ENCODE data around the gene ABLIM1. TPM values are rescaled to one million over a fixed set of nuclear protein-coding genes. Genes with fewer than 3 reads are reported as not detected.
"Not testable (repeated sequence)": the region's sequence is repeated elsewhere in the genome, so short reads cannot be mapped to it uniquely, and the experiment has no call there.

ABLIM1 gene
- 10 to 100 TPM; 62.3 to 64.1 TPM for total RNA-seq

DNA sequence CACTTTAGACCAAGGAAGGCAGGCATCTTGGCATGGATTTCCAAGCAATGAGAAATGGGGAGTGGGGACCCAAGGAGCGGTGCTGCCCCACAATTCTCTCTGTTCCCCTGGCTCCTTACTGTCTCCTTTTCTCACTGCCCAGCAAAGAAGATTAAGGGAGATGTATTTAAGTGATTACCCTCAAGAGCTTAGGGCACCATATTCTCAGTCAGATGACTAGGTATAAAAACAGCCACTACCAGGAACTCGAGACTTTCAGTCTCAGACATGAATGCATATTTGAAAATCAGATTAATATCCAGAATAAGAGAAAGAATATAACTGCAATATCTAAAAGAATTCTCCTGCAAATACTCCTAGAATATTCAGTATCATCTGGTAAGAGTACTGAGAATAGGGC, at the start of gene ABLIM1:
Gene ABLIM1 (minus strand): TSS at position 101 of the 400 bp plus-strand sequence. CDS start 75 bp downstream, at position 26.
- Mint-ChIP-seq H3K27me3 (ENCODE audit: low read depth) (peaks cover 11% of the 10 kb centered on the region), H3K4me1 (ENCODE audit: low read depth) (peaks cover 13% of the 10 kb centered on the region), H3K9me3 (ENCODE audit: insufficient read depth) (no peaks in the 10 kb centered on the region), H3K36me3 (ENCODE audit: low read depth) (no peaks in the 10 kb centered on the region), H3K4me3 (no peak within 1 kb of the TSS), H3K27ac (no peak within 1 kb of the TSS)
- DNase-seq (no peak), ATAC-seq (no peak)
- CTCF ChIA-PET: no interaction called here
- POLR2A ChIA-PET: no interaction called here

DNA sequence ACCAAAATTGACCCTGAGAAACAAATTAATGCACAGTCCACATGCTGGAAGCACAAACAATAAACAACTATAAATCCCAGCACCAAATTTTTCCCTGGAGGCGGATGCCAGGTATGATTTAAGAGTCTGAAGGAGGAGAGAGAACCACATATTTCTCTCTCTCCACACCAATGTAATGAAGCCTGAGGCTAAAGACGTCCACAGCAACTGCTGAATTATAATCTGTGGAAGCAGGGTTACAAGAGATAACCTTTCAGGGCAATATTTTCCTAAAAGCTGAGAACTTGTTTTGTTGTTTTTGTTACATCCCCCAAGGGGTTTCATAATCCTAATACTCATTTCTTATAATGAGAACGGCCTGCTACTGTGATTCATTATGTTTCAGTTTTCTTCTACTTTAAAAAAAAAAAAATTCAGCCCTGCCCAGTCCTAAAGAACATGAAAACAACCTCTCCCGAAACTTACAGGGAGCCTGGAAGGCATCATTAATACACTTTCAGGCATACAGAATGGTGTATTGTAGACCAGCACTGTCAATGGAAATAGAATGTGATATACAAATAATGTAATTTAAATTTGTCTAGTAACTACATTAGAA, 48.5 kb upstream of the ABLIM1 start:
- no peak overlapping the region for H3K27ac Mint-ChIP-seq
- ATAC-seq (no peak), DNase-seq (no peak)
- no peaks in the 10 kb centered on the region for H3K4me1 Mint-ChIP-seq (ENCODE audit: low read depth)
- H3K4me3 Mint-ChIP-seq: no peak overlapping the region
- H3K36me3 Mint-ChIP-seq (ENCODE audit: low read depth): no peaks in the 10 kb centered on the region
- ChIA-PET CTCF (no interaction called here), POLR2A (no interaction called here)
- H3K27me3 Mint-ChIP-seq (ENCODE audit: low read depth): peaks cover 18% of the 10 kb centered on the region
- H3K9me3 Mint-ChIP-seq (ENCODE audit: insufficient read depth): no peaks in the 10 kb centered on the region

DNA sequence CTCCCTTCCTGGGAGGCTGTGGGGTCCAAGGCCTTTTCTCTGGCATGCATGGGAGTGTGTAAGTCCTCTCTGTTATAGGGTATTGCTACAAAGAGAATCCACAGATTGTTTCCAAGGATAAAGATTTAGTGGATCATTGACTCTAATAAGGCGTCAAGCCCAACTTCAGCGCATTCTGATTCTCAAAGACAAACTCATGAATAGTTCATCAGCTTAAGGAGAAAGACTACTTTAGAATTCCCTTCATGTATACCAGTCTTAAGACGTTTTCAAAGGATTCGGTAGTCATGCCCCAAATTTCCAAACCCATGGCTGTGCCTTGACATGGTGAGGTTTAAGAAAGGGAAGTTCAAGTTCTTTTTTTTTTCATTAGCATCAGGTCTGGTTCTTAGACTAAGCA, 46.6 kb upstream of the ABLIM1 start:
- ATAC-seq: no peak
- Mint-ChIP-seq H3K27me3 (ENCODE audit: low read depth) (peaks cover 18% of the 10 kb centered on the region), H3K4me3 (no peak overlapping the region), H3K9me3 (ENCODE audit: insufficient read depth) (no peaks in the 10 kb centered on the region), H3K4me1 (ENCODE audit: low read depth) (no peaks in the 10 kb centered on the region), H3K27ac (no peak overlapping the region), H3K36me3 (ENCODE audit: low read depth) (no peaks in the 10 kb centered on the region)
- ChIA-PET CTCF (interaction anchor here (0.7 to 2.4 kb wide), 8 partner anchors 10 to 401 kb away, joined by 3 to 16 read pairs (median 8); partner anchors contain the start of gene FHIP2A), POLR2A (no interaction called here)
- no peak for DNase-seq

DNA sequence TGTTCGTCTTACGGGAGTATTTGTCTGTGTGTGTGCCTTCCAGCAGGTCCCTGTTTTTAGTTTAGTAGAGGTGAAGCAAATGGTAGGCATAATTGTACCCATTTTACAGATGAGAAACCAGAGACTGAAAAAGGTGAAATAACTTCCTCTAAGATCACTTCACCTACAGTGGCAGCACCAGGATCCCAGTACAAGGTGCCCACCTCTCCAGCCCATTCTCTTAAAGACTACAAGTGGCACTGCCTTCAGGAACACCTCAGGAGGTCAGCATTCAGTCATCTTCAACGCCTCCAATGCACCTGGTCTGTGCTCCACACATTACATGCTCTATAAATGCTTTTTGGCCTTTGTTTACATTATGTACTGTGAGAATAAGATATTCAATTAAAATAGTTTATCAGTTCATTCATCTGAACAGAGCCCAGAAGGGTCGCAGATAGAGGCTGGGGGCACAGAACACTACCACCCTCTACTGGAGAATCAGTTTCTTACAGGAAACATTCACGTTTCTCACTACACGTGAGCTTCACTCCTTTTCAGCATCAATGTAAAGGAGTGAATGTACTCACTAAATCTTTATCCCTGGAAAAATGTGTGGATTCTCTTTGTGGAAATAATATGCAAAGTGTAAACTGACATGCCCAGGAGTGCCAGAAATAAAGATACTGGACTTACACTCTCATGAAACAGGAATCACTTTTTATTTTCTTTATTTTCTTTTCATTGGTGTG, 45.5 kb upstream of the ABLIM1 start:
- ATAC-seq (peak; percentile 36), DNase-seq (peak; percentile 30)
- H3K9me3 Mint-ChIP-seq (ENCODE audit: insufficient read depth): no peaks in the 10 kb centered on the region
- no peaks in the 10 kb centered on the region for H3K36me3 Mint-ChIP-seq (ENCODE audit: low read depth)
- H3K4me1 Mint-ChIP-seq (ENCODE audit: low read depth): no peaks in the 10 kb centered on the region
- H3K27me3 Mint-ChIP-seq (ENCODE audit: low read depth): peaks cover 23% of the 10 kb centered on the region
- H3K27ac Mint-ChIP-seq: no peak overlapping the region
- no peak overlapping the region for H3K4me3 Mint-ChIP-seq
- POLR2A ChIA-PET: no interaction called here
- CTCF ChIA-PET: interaction anchor here (0.6 to 2.4 kb wide), 23 partner anchors 9 to 400 kb away, joined by 3 to 16 read pairs (median 4); partner anchors contain the start of gene FHIP2A

DNA sequence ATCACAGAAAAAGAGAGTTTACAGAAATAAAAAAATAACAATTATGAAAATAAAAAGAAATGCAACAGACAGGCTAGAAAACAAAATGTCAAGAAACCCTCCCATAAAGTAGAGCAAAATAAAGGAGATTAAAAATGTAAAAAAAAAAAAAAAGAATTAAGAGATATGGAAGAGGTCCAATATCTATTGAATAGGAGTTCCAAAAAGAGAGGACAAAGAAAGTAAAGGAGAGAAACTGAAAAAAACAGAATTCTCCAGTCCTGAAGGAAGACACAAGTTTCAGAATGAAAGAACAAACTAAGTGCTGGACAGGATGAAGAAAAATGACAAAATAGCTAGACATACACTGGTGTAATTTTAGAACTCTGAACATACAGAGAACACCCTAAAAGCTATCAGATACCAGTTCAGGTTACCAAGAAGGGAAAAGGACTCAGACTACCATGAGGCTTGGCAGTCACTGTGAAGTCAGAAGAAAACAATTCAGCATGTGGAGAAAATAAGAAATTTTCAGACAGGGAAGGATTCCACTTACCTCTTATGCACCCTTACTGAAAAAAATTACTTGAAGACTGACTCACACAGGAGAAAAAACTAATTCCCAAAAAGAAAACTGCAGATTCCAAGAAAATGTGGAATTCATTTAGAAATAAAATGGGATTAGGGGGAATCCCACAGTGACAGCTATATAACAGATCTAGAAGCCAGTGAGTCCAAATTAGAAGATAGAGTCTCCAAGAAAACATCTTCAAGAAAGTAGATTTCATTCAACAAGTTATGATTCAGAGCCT, 40.4 kb upstream of the ABLIM1 start:
- Mint-ChIP-seq H3K4me1 (ENCODE audit: low read depth) (peaks cover 12% of the 10 kb centered on the region), H3K27ac (no peak overlapping the region), H3K9me3 (ENCODE audit: insufficient read depth) (no peaks in the 10 kb centered on the region), H3K4me3 (no peak overlapping the region), H3K36me3 (ENCODE audit: low read depth) (no peaks in the 10 kb centered on the region), H3K27me3 (ENCODE audit: low read depth) (peaks cover 21% of the 10 kb centered on the region)
- no peak for ATAC-seq
- ChIA-PET CTCF (interaction anchor here (0.7 to 1.4 kb wide), 4 partner anchors 146 to 395 kb away, joined by 3 read pairs; no protein-coding TSS in a partner anchor), POLR2A (interaction anchor here (0.7 kb wide), 1 partner anchor 26 kb away, joined by 3 read pairs; no protein-coding TSS in a partner anchor)
- DNase-seq: no peak

DNA sequence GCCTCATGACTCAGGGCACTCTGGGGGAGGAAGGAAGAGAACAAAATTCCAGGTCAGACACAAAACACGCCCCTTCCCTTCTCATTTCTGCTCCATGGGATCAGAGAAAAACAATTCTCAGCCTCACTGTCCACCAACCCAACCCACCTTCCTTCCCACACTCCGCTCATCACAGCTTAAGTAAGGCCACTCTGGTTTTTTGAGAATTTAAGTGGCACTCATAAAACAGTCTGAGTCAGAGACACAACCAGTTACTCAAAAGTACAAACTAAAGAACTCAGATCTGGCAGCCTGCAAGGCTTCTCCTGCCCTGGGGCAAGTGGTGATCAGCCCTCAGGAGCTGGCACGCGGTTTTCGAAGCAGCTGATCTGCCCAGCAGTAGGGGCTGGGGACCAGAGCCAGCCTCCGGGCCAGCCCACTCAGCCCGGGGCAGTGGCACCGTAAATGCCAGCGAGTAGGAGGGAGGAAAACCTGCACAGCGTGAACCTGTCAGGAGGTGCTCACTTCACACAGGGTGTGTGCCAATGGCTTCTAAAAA, 39.1 kb upstream of the ABLIM1 start:
- no peaks in the 10 kb centered on the region for H3K9me3 Mint-ChIP-seq (ENCODE audit: insufficient read depth)
- no peak overlapping the region for H3K27ac Mint-ChIP-seq
- ChIA-PET CTCF (interaction anchor here (1.4 kb wide), 2 partner anchors 150 to 393 kb away, joined by 3 read pairs; no protein-coding TSS in a partner anchor), POLR2A (no interaction called here)
- H3K4me3 Mint-ChIP-seq: no peak overlapping the region
- H3K27me3 Mint-ChIP-seq (ENCODE audit: low read depth): peaks cover 21% of the 10 kb centered on the region
- no peak for ATAC-seq
- no peaks in the 10 kb centered on the region for H3K36me3 Mint-ChIP-seq (ENCODE audit: low read depth)
- no peak for DNase-seq
- H3K4me1 Mint-ChIP-seq (ENCODE audit: low read depth): peaks cover 12% of the 10 kb centered on the region

DNA sequence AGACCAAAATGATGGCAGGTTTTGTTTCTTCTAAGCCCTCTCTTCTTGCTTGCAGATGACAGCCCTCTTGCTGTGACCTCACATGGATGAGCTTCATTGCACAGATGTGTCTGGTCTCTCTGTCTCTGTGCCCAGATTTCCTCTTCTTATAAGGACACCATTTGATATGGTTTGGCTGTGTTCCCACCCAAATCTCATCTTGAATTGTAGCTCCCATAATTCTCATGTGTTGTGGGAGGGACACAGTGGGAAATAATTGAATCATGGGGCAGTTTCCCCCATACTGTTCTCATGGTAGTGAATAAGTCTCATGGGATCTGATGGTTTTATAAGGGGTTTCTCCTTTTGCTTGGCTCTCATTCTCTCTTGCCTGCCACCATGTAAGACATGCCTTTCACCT, 38.2 kb upstream of the ABLIM1 start:
- Mint-ChIP-seq H3K4me1 (ENCODE audit: low read depth) (peaks cover 12% of the 10 kb centered on the region), H3K27me3 (ENCODE audit: low read depth) (peaks cover 29% of the 10 kb centered on the region)
- H3K9me3 Mint-ChIP-seq (ENCODE audit: insufficient read depth); DNase-seq; POLR2A ChIA-PET; H3K27ac Mint-ChIP-seq; ATAC-seq; H3K4me3 Mint-ChIP-seq; H3K36me3 Mint-ChIP-seq (ENCODE audit: low read depth): not testable (repeated sequence)
- CTCF ChIA-PET: interaction anchor here (0.8 to 1.2 kb wide), 2 partner anchors 208 to 393 kb away, joined by 3 read pairs; no protein-coding TSS in a partner anchor

DNA sequence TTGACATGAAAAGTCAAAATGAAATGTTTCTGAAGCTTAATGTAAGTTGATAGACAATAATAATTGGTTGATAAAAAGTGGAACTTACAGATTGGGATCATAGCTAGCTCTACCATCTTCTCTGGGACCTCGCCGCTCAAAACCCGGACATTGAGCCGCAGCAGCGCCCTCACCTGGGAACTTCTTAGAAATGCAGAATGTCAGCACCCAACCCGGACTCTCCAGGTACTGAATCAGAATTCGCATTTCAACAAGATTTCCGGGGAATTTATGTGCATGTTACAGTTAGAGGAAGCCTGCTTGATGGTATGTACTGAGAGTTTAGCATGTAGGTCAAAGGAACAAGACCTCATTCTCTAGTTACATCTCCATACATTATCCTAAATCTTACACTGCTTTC, 36.7 kb upstream of the ABLIM1 start:
- Mint-ChIP-seq H3K4me1 (ENCODE audit: low read depth) (peaks cover 12% of the 10 kb centered on the region), H3K9me3 (ENCODE audit: insufficient read depth) (no peaks in the 10 kb centered on the region), H3K27ac (no peak overlapping the region), H3K27me3 (ENCODE audit: low read depth) (peaks cover 25% of the 10 kb centered on the region), H3K36me3 (ENCODE audit: low read depth) (no peaks in the 10 kb centered on the region), H3K4me3 (no peak overlapping the region)
- DNase-seq (peak; percentile 27), ATAC-seq (no peak)
- ChIA-PET POLR2A (no interaction called here), CTCF (interaction anchor here (0.7 to 2.6 kb wide), 15 partner anchors 9 to 391 kb away, joined by 3 to 16 read pairs (median 4); no protein-coding TSS in a partner anchor)

DNA sequence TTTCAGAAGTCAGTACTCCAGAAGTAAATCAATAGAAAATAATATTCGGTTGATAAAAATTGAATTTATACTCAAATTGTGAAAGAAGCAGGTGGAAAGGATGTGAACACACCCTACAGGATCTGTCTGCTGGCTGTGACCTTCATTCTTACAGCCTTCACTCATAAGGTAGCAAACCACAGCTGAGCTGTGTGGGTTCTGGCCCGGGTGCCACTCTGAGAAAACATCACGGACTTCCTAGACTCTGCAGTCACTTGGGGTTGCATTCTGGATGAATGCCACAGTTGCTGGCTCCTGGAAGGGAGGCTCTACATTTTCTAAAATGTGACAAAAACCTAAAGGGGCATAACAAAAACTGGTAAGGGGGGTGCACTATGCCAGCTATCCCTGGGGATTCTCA, 36.0 kb upstream of the ABLIM1 start:
- POLR2A ChIA-PET: no interaction called here
- H3K4me3 Mint-ChIP-seq: no peak overlapping the region
- H3K9me3 Mint-ChIP-seq (ENCODE audit: insufficient read depth): no peaks in the 10 kb centered on the region

DNA sequence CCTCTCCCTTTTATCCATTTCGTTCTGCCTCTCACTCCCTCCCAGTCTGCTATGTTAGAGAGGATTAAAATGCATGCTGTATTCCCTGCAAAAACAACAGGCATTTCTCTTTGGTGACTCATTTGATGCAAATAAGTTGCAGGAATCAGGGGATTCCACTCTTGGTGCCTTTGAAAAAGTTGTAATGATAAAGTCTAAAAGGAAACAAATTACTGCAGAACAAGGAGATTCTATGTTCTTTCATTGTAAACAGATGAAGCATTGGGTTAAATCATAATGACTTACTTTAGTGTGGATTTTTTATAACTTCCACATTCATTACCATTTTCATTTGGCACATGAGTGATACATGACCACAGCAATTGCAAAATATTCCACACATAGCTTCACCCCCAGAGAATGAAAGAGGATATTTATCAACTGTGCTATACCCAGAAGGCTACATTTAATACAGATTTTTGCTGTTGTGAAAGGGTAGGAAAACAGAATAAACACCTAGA, 33.4 kb upstream of the ABLIM1 start:
- Mint-ChIP-seq H3K4me3 (no peak overlapping the region), H3K36me3 (ENCODE audit: low read depth) (no peaks in the 10 kb centered on the region), H3K27me3 (ENCODE audit: low read depth) (peaks cover 14% of the 10 kb centered on the region), H3K27ac (no peak overlapping the region), H3K4me1 (ENCODE audit: low read depth) (peaks cover 12% of the 10 kb centered on the region), H3K9me3 (ENCODE audit: insufficient read depth) (no peaks in the 10 kb centered on the region)
- ChIA-PET POLR2A (interaction anchor here (1.2 kb wide), 1 partner anchor 11 kb away, joined by 3 read pairs; no protein-coding TSS in a partner anchor), CTCF (interaction anchor here (1.2 kb wide), 1 partner anchor 12 kb away, joined by 4 read pairs; no protein-coding TSS in a partner anchor)
- no peak for DNase-seq
- no peak for ATAC-seq

More for the DNA sequence above, 36.0 kb upstream of the ABLIM1 start:
- peaks cover 12% of the 10 kb centered on the region for H3K4me1 Mint-ChIP-seq (ENCODE audit: low read depth)
- peak overlapping the region; percentile 55 for H3K27ac Mint-ChIP-seq
- no peaks in the 10 kb centered on the region for H3K36me3 Mint-ChIP-seq (ENCODE audit: low read depth)
- CTCF ChIA-PET: interaction anchor here (0.9 to 2.6 kb wide), 15 partner anchors 9 to 390 kb away, joined by 3 to 16 read pairs (median 4); no protein-coding TSS in a partner anchor
- H3K27me3 Mint-ChIP-seq (ENCODE audit: low read depth): peaks cover 23% of the 10 kb centered on the region
- DNase-seq (peak; percentile 46), ATAC-seq (peak; percentile 80)

DNA sequence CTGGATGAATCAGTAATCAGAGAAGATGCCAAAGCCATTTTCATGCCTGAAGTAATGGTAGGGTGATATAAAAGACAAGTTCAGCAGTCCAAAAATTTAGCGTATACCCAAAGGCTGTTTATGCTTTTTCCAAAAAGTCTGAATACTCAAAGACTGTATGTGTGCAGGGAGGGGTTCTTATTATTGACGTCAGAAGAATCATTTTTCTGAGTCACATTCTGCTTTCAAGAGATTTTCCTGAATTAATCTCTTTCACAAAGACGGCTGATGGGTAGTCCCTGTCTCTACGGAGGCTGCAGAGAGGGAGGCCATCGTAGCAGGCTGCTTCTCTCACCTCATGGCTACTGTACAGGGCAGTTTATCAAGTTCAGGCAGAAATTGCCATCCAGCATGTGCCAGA, 30.7 kb upstream of the ABLIM1 start:
- POLR2A ChIA-PET: no interaction called here
- ATAC-seq (no peak), DNase-seq (no peak)
- CTCF ChIA-PET: interaction anchor here (1.1 kb wide), 1 partner anchor 385 kb away, joined by 3 read pairs; no protein-coding TSS in a partner anchor
- Mint-ChIP-seq H3K27ac (no peak overlapping the region), H3K36me3 (ENCODE audit: low read depth) (no peaks in the 10 kb centered on the region), H3K9me3 (ENCODE audit: insufficient read depth) (no peaks in the 10 kb centered on the region), H3K27me3 (ENCODE audit: low read depth) (peaks cover 20% of the 10 kb centered on the region), H3K4me1 (ENCODE audit: low read depth) (peaks cover under 1% of the 10 kb centered on the region), H3K4me3 (no peak overlapping the region)

Measured in activated CD8-positive, alpha-beta T cell treated with anti-CD3 and anti-CD28 coated beads, Interleukin-2, amount 10 ng/mL, durations not matched to agents 7 days and 5 days (primary cell).